Measurements from ENCODE around the gene DCDC2C. TPM values are rescaled to one million over a fixed set of nuclear protein-coding genes. Genes with fewer than 3 reads are reported as not detected.
"Not testable (repeated sequence)": the region's sequence is repeated elsewhere in the genome, so short reads cannot be mapped to it uniquely, and the experiment has no call there.

The DCDC2C gene
- total RNA-seq, 1 experiment from 2014 or later: not detected

GRCh38 chr2:3814706-3815245, 111.4 kb downstream of the DCDC2C start:
- no peaks in the 10 kb centered on the region for H3K36me3 ChIP-seq (ENCODE audit: low read depth)
- BruUV-seq (replicated peaks): no TSS peak
- no peak overlapping the region for H3K4me2 ChIP-seq
- H3K27ac ChIP-seq: no peak overlapping the region
- H2AFZ ChIP-seq: no peak overlapping the region
- H3K9me2 ChIP-seq (ENCODE audit: insufficient read depth): no peaks in the 10 kb centered on the region
- no peaks in the 10 kb centered on the region for H3K4me1 ChIP-seq (replicated peaks; ENCODE audit: insufficient read depth)
- intact Hi-C loops (cut with micrococcal nuclease; ENCODE audit: unreplicated experiment): no loop called here
- DNase-seq: no peak
- H3K79me2 ChIP-seq (ENCODE audit: low read depth): no peaks in the 10 kb centered on the region
- H4K20me1 ChIP-seq (ENCODE audit: insufficient read depth): no peaks in the 10 kb centered on the region
- H3K9me3 ChIP-seq (ENCODE audit: insufficient read depth, low read depth): no peaks in the 10 kb centered on the region
- no peaks in the 10 kb centered on the region for H3F3A ChIP-seq (ENCODE audit: insufficient read depth, low read depth)
- TF ChIP-seq, protein P1, sequence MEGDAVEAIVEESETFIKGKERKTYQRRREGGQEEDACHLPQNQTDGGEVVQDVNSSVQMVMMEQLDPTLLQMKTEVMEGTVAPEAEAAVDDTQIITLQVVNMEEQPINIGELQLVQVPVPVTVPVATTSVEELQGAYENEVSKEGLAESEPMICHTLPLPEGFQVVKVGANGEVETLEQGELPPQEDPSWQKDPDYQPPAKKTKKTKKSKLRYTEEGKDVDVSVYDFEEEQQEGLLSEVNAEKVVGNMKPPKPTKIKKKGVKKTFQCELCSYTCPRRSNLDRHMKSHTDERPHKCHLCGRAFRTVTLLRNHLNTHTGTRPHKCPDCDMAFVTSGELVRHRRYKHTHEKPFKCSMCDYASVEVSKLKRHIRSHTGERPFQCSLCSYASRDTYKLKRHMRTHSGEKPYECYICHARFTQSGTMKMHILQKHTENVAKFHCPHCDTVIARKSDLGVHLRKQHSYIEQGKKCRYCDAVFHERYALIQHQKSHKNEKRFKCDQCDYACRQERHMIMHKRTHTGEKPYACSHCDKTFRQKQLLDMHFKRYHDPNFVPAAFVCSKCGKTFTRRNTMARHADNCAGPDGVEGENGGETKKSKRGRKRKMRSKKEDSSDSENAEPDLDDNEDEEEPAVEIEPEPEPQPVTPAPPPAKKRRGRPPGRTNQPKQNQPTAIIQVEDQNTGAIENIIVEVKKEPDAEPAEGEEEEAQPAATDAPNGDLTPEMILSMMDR (conservative IDR thresholded peaks at IDR 0.05): no peak
- no peak for TF ChIP-seq EZH2 (IDR thresholded peaks at IDR 0.05; ENCODE audit: low read depth)
- ChIA-PET CTCF (no interaction called here), POLR2A (ENCODE audit: unreplicated experiment) (no interaction called here)
- peaks cover 3% of the 10 kb centered on the region; the same call in 1 of the 2 replicates for H3K27me3 ChIP-seq (ENCODE audit: insufficient read depth, low read depth)
- H3K4me3 ChIP-seq: no peak overlapping the region

GRCh38 chr2:3817144-3817543, 113.8 kb downstream of the DCDC2C start:
- H3K9me3 ChIP-seq (ENCODE audit: insufficient read depth, low read depth); H3K27me3 ChIP-seq (ENCODE audit: insufficient read depth, low read depth); H4K20me1 ChIP-seq (ENCODE audit: insufficient read depth); H3K4me3 ChIP-seq; CTCF ChIA-PET; POLR2A ChIA-PET (ENCODE audit: unreplicated experiment); H3K4me1 ChIP-seq (replicated peaks; ENCODE audit: insufficient read depth); H3K9me2 ChIP-seq (ENCODE audit: insufficient read depth); DNase-seq; H3K79me2 ChIP-seq (ENCODE audit: low read depth); H3K4me2 ChIP-seq; intact Hi-C loops (cut with micrococcal nuclease; ENCODE audit: unreplicated experiment); H3K36me3 ChIP-seq (ENCODE audit: low read depth); H3F3A ChIP-seq (ENCODE audit: insufficient read depth, low read depth); H3K27ac ChIP-seq; BruUV-seq (replicated peaks); H2AFZ ChIP-seq: not testable (repeated sequence)

DNA sequence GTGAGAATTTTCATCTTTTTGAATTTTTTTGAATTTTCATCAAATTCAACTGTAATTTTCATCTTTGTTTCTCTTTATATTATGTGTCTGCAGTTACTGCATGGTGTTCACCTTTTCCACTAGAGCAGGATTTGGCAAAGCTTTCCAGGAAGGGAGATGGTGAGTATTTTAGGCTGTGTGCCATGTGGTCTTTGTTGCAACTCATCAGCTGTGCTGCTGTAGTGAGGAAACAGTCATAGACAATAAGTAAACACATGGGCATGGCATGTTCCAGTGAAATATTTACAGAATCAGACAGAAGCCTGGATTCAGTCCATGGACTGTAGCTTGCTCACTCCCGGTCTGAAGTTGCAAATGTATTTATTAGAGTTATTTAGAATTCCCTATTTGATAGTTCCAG, 120.4 kb downstream of the DCDC2C start:
- TF ChIP-seq, protein P1 (conservative IDR thresholded peaks at IDR 0.05): no peak
- TF ChIP-seq EZH2 (IDR thresholded peaks at IDR 0.05; ENCODE audit: low read depth): no peak
- no TSS peak for BruUV-seq (replicated peaks)
- H3K4me2 ChIP-seq: no peak overlapping the region
- no peaks in the 10 kb centered on the region for H3F3A ChIP-seq (ENCODE audit: insufficient read depth, low read depth)
- intact Hi-C loops (cut with micrococcal nuclease; ENCODE audit: unreplicated experiment): no loop called here
- ChIA-PET CTCF (no interaction called here), POLR2A (ENCODE audit: unreplicated experiment) (no interaction called here)
- DNase-seq: no peak
- H3K27ac ChIP-seq: no peak overlapping the region
- H3K9me3 ChIP-seq (ENCODE audit: insufficient read depth, low read depth): no peaks in the 10 kb centered on the region
- no peaks in the 10 kb centered on the region for H3K9me2 ChIP-seq (ENCODE audit: insufficient read depth)
- H2AFZ ChIP-seq: no peak overlapping the region
- peaks cover 18% of the 10 kb centered on the region for H3K27me3 ChIP-seq (ENCODE audit: insufficient read depth, low read depth)
- H3K36me3 ChIP-seq (ENCODE audit: low read depth): no peaks in the 10 kb centered on the region
- no peaks in the 10 kb centered on the region for H3K4me1 ChIP-seq (replicated peaks; ENCODE audit: insufficient read depth)
- no peak overlapping the region for H3K4me3 ChIP-seq
- H4K20me1 ChIP-seq (ENCODE audit: insufficient read depth): no peaks in the 10 kb centered on the region
- H3K79me2 ChIP-seq (ENCODE audit: low read depth): no peaks in the 10 kb centered on the region

Data from PC-9 (cell line).